Coronary artery (tissue), 2 donors: ENCODE measurements around the gene CRHR1.

Source experiments
- DNase-seq: peaks from one replicate; pipeline ENCODE4 v3.0.0-alpha.2; 2017; ENCODE audit warnings: low spot score
- H3K27ac ChIP-seq, 2 donors: fragments of 200-600 bp; sonication (generic); one replicate each; pipeline ENCODE4 v1.5.1; 2016 to 2019
- H3K4me3 ChIP-seq: fragments of 200-600 bp; sonication (generic); 2 replicates; pipeline ENCODE4 v1.5.1; 2016; ENCODE audit warnings: mild to moderate bottlenecking, moderate library complexity
- TF ChIP-seq, protein P1 (sequence below): fragments of 200-600 bp; sonication (generic); IDR thresholded peaks from one replicate; pipeline ENCODE4 v1.5.1; 2019; ENCODE audit warnings: antibody characterized with exemption

CRHR1 gene

DNA sequence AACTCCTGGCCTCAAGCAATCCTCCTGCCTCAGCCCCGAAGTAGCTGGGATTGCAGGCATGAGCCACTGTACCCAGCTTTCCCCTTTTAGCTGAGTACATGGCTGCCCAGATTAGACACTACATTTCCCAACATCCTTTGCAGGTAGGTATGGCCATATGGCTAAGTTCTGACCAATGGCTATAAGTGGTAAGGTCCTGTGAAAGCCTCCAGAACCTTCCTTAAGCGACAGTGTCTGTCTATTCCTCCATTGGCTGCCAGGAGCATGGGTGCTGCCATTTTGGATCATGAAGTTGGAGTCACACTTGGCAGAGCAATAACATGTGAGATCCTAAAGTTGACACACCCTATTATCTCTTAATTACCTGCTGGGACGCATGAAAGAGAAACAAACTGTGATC is 24.4 kb upstream of the CRHR1 start:
- Histone ChIP-seq H3K27ac (no peak overlapping the region), H3K4me3 (no peak overlapping the region)
- DNase-seq = no peak
- TF ChIP-seq, protein P1, sequence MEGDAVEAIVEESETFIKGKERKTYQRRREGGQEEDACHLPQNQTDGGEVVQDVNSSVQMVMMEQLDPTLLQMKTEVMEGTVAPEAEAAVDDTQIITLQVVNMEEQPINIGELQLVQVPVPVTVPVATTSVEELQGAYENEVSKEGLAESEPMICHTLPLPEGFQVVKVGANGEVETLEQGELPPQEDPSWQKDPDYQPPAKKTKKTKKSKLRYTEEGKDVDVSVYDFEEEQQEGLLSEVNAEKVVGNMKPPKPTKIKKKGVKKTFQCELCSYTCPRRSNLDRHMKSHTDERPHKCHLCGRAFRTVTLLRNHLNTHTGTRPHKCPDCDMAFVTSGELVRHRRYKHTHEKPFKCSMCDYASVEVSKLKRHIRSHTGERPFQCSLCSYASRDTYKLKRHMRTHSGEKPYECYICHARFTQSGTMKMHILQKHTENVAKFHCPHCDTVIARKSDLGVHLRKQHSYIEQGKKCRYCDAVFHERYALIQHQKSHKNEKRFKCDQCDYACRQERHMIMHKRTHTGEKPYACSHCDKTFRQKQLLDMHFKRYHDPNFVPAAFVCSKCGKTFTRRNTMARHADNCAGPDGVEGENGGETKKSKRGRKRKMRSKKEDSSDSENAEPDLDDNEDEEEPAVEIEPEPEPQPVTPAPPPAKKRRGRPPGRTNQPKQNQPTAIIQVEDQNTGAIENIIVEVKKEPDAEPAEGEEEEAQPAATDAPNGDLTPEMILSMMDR = no peak

DNA sequence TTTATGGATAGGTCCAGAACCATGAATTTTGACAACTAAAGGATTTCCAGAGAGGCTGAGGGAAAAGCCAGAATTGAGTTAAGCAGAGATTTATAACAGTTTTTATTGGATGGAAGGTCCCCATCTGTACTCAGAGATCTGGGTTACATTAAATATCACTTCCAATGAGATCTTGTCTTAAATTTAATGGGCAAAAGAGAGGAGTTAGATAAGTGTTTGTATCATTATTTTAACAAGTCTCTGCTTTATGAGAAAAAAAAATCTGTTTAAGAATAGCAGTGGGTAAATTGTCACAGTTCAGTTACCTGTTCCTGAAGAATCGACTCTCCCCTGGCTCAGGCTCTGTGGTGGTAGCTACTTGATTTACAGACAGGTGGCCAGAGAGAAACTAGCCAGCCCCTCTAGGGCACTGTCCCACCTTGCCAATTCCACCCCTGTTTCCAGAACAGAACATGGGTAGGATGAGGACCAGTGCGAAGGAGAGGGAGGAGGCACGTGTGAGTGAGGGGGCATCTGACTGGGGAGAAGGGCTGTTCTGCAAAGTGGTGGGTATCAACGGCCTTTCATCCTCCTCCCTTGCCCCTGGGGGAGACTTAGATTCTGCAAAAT is 22.1 kb upstream of the CRHR1 start:
- TF ChIP-seq, protein P1 = no peak
- H3K27ac ChIP-seq = no peak overlapping the region
- no peak overlapping the region for H3K4me3 ChIP-seq
- no peak for DNase-seq

DNA sequence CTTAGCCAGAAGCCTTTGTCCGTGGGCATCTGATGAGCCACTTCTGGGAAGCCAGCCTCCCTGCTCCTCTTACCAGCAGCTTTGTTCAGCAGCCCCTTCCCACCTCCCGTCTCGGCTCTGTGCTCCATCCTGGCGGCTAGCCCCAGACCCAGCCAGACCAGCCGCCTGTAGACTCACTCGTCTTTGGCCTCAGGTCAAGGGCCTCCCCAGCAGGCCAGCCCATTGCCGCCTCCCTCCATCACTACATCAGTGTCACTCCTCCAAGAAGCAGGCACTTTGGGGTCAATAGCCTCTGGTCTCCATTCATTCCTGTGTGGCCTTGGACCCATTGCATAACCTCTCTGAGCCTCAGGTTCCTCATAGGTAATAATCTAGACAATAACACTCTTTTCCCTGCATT is 20.9 kb upstream of the CRHR1 start:
- TF ChIP-seq, protein P1 = no peak
- no peak for DNase-seq
- Histone ChIP-seq H3K4me3 (no peak overlapping the region), H3K27ac (no peak overlapping the region)

DNA sequence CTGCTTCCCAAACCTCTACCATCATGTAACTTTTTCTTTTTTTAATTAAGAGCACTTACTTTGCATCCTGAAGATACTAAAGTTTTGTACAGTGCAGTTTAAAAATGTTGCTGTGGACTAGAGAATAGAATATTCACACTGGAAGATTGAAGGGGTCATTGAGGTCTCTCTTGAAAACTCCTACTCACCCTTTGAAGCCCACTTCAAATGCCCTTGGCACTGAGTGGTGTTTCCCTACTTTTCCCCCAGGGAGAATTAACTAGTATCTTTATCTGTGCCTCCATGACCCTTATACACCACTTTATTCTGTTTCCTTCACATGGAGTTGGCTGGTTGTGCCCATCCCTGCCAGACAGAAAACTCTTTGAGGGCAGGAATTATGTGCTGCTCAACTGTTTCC is 19.6 kb upstream of the CRHR1 start:
- Histone ChIP-seq H3K27ac (no peak overlapping the region), H3K4me3 (no peak overlapping the region)
- TF ChIP-seq, protein P1 = no peak
- DNase-seq = no peak

DNA sequence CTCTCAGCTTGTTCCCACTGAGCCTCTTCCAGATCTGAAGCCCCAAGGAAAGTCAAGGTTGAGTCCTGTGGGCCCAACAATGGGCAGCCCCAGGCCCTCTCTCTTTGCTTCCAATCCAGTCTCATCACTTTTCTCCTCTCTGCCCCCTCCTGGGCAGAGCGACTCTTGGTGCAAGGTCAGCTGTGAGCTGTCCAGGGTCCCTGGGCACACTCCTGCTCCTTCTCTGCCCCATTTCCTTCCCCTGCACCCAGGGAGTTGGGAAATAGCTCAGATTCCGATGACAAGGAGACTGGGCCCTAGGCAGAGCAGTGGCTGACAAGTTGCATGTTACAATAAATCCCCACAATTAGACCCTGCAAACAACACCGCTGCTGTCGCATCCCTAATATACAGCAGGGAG is 16.1 kb upstream of the CRHR1 start:
- TF ChIP-seq, protein P1 = no peak
- Histone ChIP-seq H3K4me3 (no peak overlapping the region), H3K27ac (no peak overlapping the region)
- DNase-seq = no peak

DNA sequence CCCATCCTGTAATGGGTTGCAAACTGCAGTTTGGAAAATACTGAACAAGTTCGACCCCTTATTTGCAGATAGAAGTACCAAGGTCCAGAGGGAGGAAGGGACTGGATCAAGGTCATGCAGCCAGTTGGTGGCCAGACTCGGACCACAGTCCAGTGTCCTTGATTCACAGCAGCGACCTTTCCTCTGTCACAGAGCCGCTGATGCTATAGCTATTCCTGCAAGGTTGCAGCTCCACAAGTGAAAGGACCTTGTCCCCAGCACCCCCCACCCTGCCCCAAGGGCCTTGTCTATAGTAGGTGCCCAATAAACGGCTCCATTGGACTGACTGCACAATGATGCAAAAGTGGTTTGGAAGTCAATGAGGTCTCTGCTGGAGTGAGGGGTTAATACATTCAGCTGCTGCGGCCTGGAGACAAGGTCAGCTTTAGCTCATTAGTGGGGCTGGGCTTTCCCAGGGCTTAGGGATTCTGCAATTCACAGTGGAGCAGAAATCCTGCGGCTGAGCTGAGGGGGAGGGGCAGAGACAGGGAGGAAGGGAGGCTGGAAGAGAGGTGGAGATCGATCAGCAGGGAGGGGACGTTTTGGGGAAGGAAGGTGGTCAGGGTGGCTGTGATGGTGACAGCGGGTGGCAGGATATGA is 13.4 kb upstream of the CRHR1 start:
- Histone ChIP-seq H3K4me3 (no peak overlapping the region), H3K27ac (no peak overlapping the region)
- DNase-seq = no peak
- TF ChIP-seq, protein P1 = no peak

DNA sequence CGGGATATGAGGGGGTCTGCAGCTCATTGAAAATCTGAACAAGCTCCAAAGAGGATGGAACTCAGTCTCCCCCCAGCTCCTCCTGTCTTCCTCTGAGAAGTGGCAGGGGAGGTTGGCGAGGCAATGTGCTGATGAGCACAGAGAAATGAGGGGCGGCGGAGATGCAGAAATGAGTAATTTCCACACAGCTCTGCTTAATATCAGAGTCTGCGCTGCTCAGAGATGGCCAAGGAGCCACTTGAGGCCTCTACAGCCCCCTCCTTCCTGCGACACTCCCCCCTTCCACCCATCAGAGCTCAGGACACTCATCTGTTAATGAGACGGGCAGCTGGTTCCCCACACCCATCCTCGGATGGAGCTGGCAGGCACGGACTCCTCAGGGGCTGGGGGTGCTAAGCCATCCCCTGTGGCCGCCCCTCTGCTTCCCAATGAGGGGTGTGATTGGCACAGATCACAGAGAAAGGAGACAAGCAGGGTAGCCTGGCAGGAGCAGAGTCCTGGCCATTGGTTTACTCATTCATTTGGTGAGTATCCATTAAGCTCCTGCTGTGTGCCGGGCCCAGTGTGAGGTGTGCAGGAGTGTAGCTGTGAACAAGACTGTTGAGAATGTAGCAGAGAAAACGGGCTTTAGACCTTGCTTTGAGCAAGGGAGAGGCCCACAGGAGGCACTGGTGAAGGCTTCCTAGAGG is 12.7 kb upstream of the CRHR1 start:
- DNase-seq = no peak
- Histone ChIP-seq H3K4me3 (no peak overlapping the region), H3K27ac (no peak overlapping the region)
- TF ChIP-seq, protein P1 = no peak
